GM12878 (cell line): Measurements from ENCODE around the gene GFRA4. TPM values are rescaled to one million over a fixed set of nuclear protein-coding genes. Genes with fewer than 3 reads are reported as not detected.

Experiments used
- ATAC-seq: fragments of 200-7000 bp; cut with Tn5 transposase; 3 replicates; pipeline ENCODE4 v1.9.1; 2020; ENCODE audit warnings: mild to moderate bottlenecking, moderate library complexity
- BruUV-seq: library from RNA; stranded (reverse); fragments of 400-500 nt; replicated peaks from 2 replicates; lab custom pipeline; 2021; lab: Mats Ljungman, UMichigan
- CTCF ChIA-PET: fragments of 300-600 bp; sonication (Branson Sonifier 250); formaldehyde crosslinking; extraction: SDS; loops from one replicate; lab custom pipeline; 2021; ENCODE audit warnings: inconsistent platforms; lab: Yijun Ruan, JAX
- POLR2A ChIA-PET: fragments of 350-600 bp; formaldehyde crosslinking; extraction: SDS; loops from one replicate; lab custom pipeline; 2021; ENCODE audit warnings: inconsistent platforms; lab: Charles Lee
- RAD21 ChIA-PET: fragments of 300-600 bp; sonication (Branson Sonifier 250); formaldehyde crosslinking; loops from one replicate; lab custom pipeline; 2023; ENCODE audit warnings: antibody characterized with exemption; ENCODE audit not compliant: unreplicated experiment; lab: Charles Lee
- SMC1A ChIA-PET: fragments of 300-600 bp; sonication (Branson Sonifier 250); formaldehyde crosslinking; loops from one replicate; lab custom pipeline; 2023; ENCODE audit not compliant: unreplicated experiment, uncharacterized antibody; lab: Charles Lee
- DNase-seq: peaks from one replicate; pipeline ENCODE4 v3.0.0-alpha.2; 2011; ENCODE audit warnings: low read depth, low spot score
- FAIRE-seq: peaks from 3 replicates; lab custom pipeline; 2011; peaks lifted over from hg19 to GRCh38; lab: Jason Lieb, UNC
- H2AFZ ChIP-seq: 2 replicates; pipeline ENCODE4 v1.6.0; 2011; ENCODE audit warnings: low read depth, low read length, control low read depth; ENCODE audit not compliant: control insufficient read depth
- H3K27ac ChIP-seq: 2 replicates; pipeline ENCODE4 v1.5.1; 2011; ENCODE audit warnings: control low read depth; ENCODE audit not compliant: control insufficient read depth, insufficient read depth
- H3K27me3 ChIP-seq, 2 experiments: replicated peaks in 1 of 2; 2 replicates each; pipeline versions ENCODE4 v1.6.0 to v1.6.1; 2011; ENCODE audit warnings: low read length in 1 of 2; ENCODE audit not compliant: control insufficient read depth in 2 of 2, insufficient read depth in 2 of 2
- H3K36me3 ChIP-seq, 2 experiments: 2 replicates each; pipeline ENCODE4 v1.5.1; 2011; ENCODE audit warnings: low read length in 1 of 2; ENCODE audit not compliant: control insufficient read depth in 2 of 2, insufficient read depth in 2 of 2
- H3K4me1 ChIP-seq: 2 replicates; pipeline ENCODE4 v1.6.1; 2011; ENCODE audit warnings: mild to moderate bottlenecking, low read length, moderate library complexity, mixed read lengths; ENCODE audit not compliant: control insufficient read depth, insufficient read depth
- H3K4me2 ChIP-seq: 2 replicates; pipeline ENCODE4 v1.6.0; 2011; ENCODE audit warnings: control low read depth; ENCODE audit not compliant: control insufficient read depth, insufficient read depth
- H3K4me3 ChIP-seq: fragments of 200-600 bp; sonication (generic); 2 replicates; pipeline ENCODE4 v1.5.1; 2016
- H3K79me2 ChIP-seq: 2 replicates; pipeline ENCODE4 v1.6.0; 2011; ENCODE audit warnings: low read length; ENCODE audit not compliant: control insufficient read depth, insufficient read depth
- H3K9ac ChIP-seq: 2 replicates; pipeline ENCODE4 v1.8.0; 2011; ENCODE audit warnings: low read length, control low read depth, mixed read lengths; ENCODE audit not compliant: control insufficient read depth, insufficient read depth
- H3K9me3 ChIP-seq: replicated peaks from 3 replicates; pipeline ENCODE4 v1.5.1; 2011; ENCODE audit warnings: mild to moderate bottlenecking, low read length; ENCODE audit not compliant: control insufficient read depth, insufficient read depth
- H4K20me1 ChIP-seq: 2 replicates; pipeline ENCODE4 v1.6.0; 2011; ENCODE audit not compliant: control insufficient read depth, insufficient read depth
- CHD2 ChIP-seq: IDR thresholded peaks from 2 replicates; pipeline ENCODE4 v1.6.1; 2011; ENCODE audit warnings: low read depth, low read length, improper control_type of control experiment, borderline replicate concordance
- CREB1 ChIP-seq: IDR thresholded peaks from 2 replicates; pipeline ENCODE4 v1.6.1; 2012; ENCODE audit warnings: low read depth, mild to moderate bottlenecking, inconsistent platforms
- GATAD2B ChIP-seq: fragments of 450-650 bp; conservative IDR thresholded peaks from 2 replicates; pipeline ENCODE4 v1.6.1; 2017; ENCODE audit warnings: low read depth, mild to moderate bottlenecking, moderate library complexity
- IRF5 ChIP-seq: fragments of 450-650 bp; IDR thresholded peaks from 2 replicates; pipeline ENCODE4 v1.6.1; 2017; ENCODE audit warnings: borderline replicate concordance
- MEF2B ChIP-seq: fragments of 450-650 bp; IDR thresholded peaks from 2 replicates; pipeline ENCODE4 v1.6.1; 2018; ENCODE audit warnings: mild to moderate bottlenecking, moderate library complexity; ENCODE audit not compliant: partially characterized antibody, poor library complexity, severe bottlenecking
- NBN ChIP-seq: fragments of 450-650 bp; IDR thresholded peaks from 2 replicates; pipeline ENCODE4 v1.6.1; 2016
- NRF1 ChIP-seq: conservative IDR thresholded peaks from 2 replicates; pipeline ENCODE4 v1.6.1; 2011; ENCODE audit warnings: mild to moderate bottlenecking, low read depth, low read length, improper control_type of control experiment
- RCOR1 ChIP-seq: conservative IDR thresholded peaks from 2 replicates; pipeline ENCODE4 v1.6.1; 2012; ENCODE audit warnings: low read depth, low read length, improper control_type of control experiment
- SKIL ChIP-seq: fragments of 450-650 bp; IDR thresholded peaks from 2 replicates; pipeline ENCODE4 v1.6.1; 2017; ENCODE audit warnings: mild to moderate bottlenecking, low read depth, inconsistent platforms; ENCODE audit not compliant: poor library complexity, severe bottlenecking
- YY1 ChIP-seq: IDR thresholded peaks from 2 replicates; pipeline ENCODE4 v1.6.1; 2011; ENCODE audit warnings: low read depth, mild to moderate bottlenecking, low read length
- WGBS: methylation state at CpG from one replicate; pipeline ENCODE4 v1.1.6; 2016; ENCODE audit warnings: low lambda C conversion rate; ENCODE audit not compliant: insufficient replicate concordance, insufficient coverage; ENCODE audit errors: missing lambda C conversion rate; 5-methylcytosine and 5-hydroxymethylcytosine counted together
- in situ Hi-C: fragments of 300-500 bp; cut with MboI; formaldehyde crosslinking; loops from 9 replicates; pipeline ENCODE4 v1.14.3; 2018; ENCODE audit warnings: mixed read lengths
- intact Hi-C: fragments of 100-400 bp; cut with micrococcal nuclease; formaldehyde crosslinking; loops from one replicate; pipeline ENCODE4 v1.14.2; 2022; ENCODE audit not compliant: unreplicated experiment
- polyA plus RNA-seq, 11 experiments: library from polyadenylated mRNA; depleted of rRNA in 4 of 11; unstranded in 6 of 11; stranded (reverse) in 5 of 11; fragments of >200 nt; fragmentation: Nextera tagmentation in 4 of 11; fragmentation: Illumina TruSeq in 1 of 11; extraction: Ambion mirVana in 4 of 11; extraction: Trizol in 1 of 11; gene quantifications; 1 replicate in 1 of 11; 2 replicates in 10 of 11; pipeline versions ENCODE4 v1.2.1 to v1.2.3, GENCODE V29; 2011 to 2016; ENCODE audit warnings: inconsistent platforms in 2 of 11, missing spikeins in 2 of 11, low read depth in 1 of 11
- total RNA-seq, 4 experiments: library from RNA; depleted of rRNA in 3 of 4; stranded (reverse); fragments of >200 nt in 3 of 4; fragmentation: Illumina TruSeq in 1 of 4; extraction: Trizol in 1 of 4; gene quantifications; 2 replicates each; pipeline versions ENCODE4 v1.2.1 to v1.2.3, GENCODE V29; 2013 to 2021

GFRA4 gene
- total and polyA plus RNA-seq, 10 of the 15 experiments (the other 5 are each of a cell fraction or from before 2014, with no cell fraction given), result 0.04 TPM; not detected in 9

GRCh38 chr20:3677733-3678132, 14.5 kb upstream of the GFRA4 start:
- ChIA-PET SMC1A (interaction anchor here (1.1 to 1.8 kb wide), 2 partner anchors 33 to 69 kb away, joined by 3 to 8 read pairs; no protein-coding TSS in a partner anchor), CTCF (interaction anchor here (0.7 to 3.1 kb wide), 9 partner anchors 10 to 90 kb away, joined by 3 to 51 read pairs (median 10); partner anchors contain the start of genes ADISSP and SIGLEC1), RAD21 (interaction anchor here (0.6 to 1.8 kb wide), 4 partner anchors 31 to 394 kb away, joined by 3 to 13 read pairs (median 4); no protein-coding TSS in a partner anchor), POLR2A (interaction anchor here (0.8 kb wide), 1 partner anchor 30 kb away, joined by 3 read pairs; no protein-coding TSS in a partner anchor)
- Histone ChIP-seq H3K27me3 (peaks cover 3 to 4% of the 10 kb centered on the region in 2 experiments; a peak in 2 of 4 replicates), H2AFZ (no peak overlapping the region), H3K4me3 (no peak overlapping the region), H3K27ac (no peak overlapping the region), H3K79me2 (no peaks in the 10 kb centered on the region), H4K20me1 (no peaks in the 10 kb centered on the region; the same call in 1 of the 2 replicates), H3K9ac (no peak overlapping the region), H3K9me3 (no peaks in the 10 kb centered on the region), H3K4me2 (no peak overlapping the region), H3K36me3 (no peaks in the 10 kb centered on the region), H3K4me1 (no peaks in the 10 kb centered on the region; the same call in 1 of the 2 replicates)
- ATAC-seq (no peak), DNase-seq (no peak), FAIRE-seq (no peak)
- in situ Hi-C loops (no loop called here), intact Hi-C loops (loop anchor here (5.0 kb wide), 1 partner anchor 90 kb away; the partner anchor contains the start of gene ADISSP)
- TF ChIP-seq GATAD2B (no peak), SKIL (no peak), MEF2B (no peak), RCOR1 (no peak), CREB1 (no peak), YY1 (no peak), CHD2 (no peak), IRF5 (no peak), NBN (no peak), NRF1 (no peak)
- BruUV-seq, result no TSS peak
- 29% methylated on average over 8 of the region's 8 CpGs for WGBS
